Activated T-cell treated with anti-CD3 and anti-CD28 coated beads for 48 hours (primary cell): Measurements from ENCODE around the gene DALRD3.

ENCODE experiments used
- DNase-seq: peaks from one replicate; pipeline ENCODE4 v3.0.0-alpha.2; 2020; ENCODE audit warnings: low read depth

Gene DALRD3

DNA sequence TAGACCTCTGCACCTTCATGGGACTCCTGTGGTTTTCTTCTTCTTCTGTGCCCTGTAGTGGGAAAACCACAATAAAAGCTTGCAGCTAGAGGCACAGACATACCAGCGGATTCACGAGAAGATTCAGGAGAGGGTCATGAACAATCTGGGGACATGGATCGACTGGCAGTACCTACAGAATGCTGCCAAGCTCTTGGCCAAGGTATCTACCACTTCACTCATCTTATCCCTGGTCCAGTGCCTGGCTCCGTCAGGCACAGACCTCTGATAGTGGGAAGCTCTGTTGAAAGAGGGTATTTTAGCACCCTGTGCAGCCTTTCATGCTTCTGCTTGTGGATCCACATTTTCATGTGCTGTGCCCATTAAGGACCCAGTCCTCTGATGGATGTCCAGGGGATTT lies 38.1 kb downstream of the DALRD3 start:
- no peak for DNase-seq

DNA sequence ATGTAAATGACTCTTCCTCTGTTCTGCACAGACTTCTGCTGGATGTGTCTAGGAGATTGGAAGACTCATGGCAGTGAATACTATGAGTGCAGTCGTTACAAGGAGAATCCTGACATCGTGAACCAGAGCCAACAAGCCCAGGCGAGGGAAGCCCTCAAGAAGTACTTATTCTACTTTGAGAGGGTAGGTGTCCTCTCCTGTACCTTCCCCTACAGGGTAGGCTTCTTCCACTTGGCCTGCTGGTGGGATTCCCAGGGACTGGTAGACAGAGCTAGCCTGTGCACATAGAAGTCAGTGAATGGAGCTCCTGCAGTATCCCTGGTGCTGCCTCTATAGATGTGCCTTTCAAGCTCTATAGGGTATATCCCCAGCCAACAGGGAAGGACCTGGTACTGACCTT lies 38.9 kb downstream of the DALRD3 start:
- no peak for DNase-seq

DNA sequence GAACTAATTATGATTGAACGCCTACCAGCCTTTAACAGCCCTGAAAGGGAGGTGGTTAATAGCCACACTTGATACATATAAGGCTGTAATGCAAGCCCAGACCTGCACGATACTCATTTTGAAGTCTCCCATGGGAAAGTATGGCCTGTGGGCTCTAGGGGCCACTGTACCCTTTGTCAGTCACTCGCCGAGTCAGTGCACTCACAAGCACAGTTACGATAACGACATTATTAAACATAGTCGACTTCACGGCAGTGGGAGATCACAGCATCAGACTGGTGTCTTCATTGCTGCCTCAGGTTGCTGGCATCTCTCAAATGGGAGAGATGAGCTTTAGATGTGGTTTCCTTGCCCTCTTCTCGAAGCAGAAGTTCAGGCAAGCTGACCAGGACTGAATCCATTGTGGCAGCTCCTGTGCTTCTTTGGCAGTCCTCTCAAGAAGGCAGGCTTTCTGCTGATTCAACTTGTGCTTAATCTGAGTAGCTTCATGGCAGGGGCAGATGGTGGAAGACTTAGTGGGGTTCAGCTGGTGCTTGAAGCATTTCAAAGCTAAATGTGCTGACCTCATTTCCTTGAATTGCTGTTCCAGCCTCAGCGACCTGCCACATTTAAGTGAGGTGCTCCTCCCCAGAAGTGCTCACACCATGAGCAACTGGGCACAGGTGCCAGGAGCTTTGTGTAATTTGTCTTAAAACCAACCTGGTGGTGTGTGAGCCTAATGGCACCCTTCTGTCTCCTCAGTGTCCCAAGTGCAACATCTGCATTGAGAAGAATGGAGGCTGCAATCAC lies 44.1 kb downstream of the DALRD3 start:
- DNase-seq, result no peak

DNA sequence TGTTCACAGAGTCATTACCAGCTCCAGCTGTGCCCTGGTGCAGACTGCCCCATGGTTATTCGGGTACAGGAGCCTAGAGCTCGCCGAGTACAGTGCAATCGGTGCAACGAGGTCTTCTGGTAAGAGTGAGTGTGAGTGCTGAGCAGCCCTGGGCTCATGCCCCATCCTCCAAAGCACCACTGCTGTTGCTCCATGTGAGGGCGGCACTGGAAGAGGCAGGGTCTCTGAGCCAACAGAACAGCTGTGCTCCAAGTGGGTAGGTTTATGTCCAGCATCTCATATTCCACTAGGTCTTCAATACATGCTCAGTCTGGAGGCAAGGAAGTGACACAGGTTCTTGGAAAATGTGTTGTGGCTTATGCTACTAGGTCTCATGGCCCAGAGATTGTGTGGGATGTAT lies 47.8 kb downstream of the DALRD3 start:
- DNase-seq, result no peak

DNA sequence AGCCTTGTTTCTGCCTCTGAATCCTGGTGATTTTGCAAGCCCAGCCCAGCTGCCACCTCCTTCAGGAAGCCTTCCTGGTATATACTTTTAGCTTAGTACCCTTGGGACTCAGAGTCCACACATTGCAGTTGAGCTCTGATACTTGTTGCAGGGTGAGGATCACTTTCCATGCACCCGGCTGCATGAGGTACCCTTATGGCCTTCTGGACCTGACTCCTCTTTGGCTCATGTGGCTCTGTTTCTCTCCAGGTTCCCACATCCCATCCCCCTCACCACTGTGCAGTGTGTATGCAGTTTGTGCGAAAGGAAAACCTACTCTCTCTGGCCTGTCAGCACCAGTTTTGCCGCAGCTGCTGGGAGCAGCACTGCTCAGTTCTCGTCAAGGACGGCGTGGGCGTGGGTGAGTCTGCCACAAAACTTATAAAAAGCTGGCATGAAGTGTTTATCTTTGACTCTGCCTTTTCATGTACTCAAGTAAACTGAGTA lies 51.5 kb downstream of the DALRD3 start:
- no peak for DNase-seq

DNA sequence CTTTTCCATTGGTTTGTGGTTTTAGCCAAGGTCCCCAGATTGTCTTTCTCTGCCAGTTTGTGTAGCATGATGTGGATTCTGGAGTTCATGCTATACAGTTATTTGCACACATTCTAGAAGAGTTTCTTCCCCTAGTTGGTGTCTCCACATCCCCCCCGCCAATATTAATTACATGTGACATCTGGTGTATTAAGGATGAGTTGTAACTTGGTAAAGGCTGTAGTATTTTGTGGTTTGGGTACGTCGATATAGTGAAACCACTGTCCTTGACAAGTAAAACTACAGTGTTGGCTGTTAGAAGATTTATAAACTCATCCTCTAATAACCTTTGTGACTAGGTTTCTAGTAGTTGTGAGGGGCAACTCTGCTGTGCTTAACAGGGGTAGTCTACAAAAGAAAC lies 52.0 kb downstream of the DALRD3 start:
- no peak for DNase-seq
